HepG2 (cell line): Measurements from ENCODE around the gene AANAT.

Experiments used
- CEBPB ChIP-seq: IDR thresholded peaks from 2 replicates; pipeline ENCODE4 v1.6.1; 2011; ENCODE audit warnings: low read depth, low read length, improper control_type of control experiment, borderline replicate concordance
- NBN ChIP-seq: fragments of 450-650 bp; conservative IDR thresholded peaks from 2 replicates; pipeline ENCODE4 v1.6.1; 2017
- PCBP2 ChIP-seq: fragments of 200-400 bp; formaldehyde crosslinking; optimal IDR thresholded peaks from 2 replicates; pipeline ENCODE3; 2018; ENCODE audit warnings: low read length, low read depth; ENCODE audit not compliant: poor library complexity, severe bottlenecking
- TCF12 ChIP-seq, 2 experiments: fragments of 450-650 bp in 1 of 2; sonication (generic) in 1 of 2; formaldehyde crosslinking in 1 of 2; IDR thresholded peaks; 2 replicates each; pipeline versions ENCODE4 v1.6.1 to v1.8.0; 2017 to 2022; ENCODE audit warnings: antibody characterized with exemption in 1 of 2, mild to moderate bottlenecking in 1 of 2, missing genetic modification reagents in 1 of 2, moderate library complexity in 1 of 2
- ZNF124 ChIP-seq: sonication (generic); formaldehyde crosslinking; IDR thresholded peaks from 2 replicates; pipeline ENCODE4 v1.4.0; 2020; ENCODE audit warnings: missing genetic modification reagents

DNA sequence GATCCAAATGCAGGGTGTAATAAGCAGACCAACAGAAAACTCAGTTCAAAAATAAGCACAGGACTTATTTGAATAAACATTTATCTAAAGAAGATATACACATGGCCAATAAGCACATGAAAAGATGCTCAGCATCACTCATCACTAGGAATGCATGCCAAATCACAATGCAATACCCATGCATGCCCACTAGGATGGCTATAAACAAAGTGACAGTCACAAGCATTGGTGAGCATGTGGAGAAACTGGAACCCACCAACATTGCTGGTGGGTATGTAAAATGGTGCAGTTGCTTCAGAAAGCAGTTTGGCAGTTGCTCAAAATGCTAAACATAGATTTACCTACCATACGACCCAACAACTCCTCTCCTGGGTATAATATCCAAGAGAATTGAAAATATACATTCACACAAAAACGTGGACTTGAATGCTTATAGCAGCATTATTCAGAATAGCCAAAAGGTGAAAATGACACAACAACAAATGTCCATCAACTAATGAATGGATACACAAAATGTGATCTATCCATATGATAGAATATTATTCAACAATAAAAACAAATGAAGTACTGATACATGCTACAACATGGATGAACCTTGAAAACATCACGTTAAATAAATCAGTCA, 34.6 kb upstream of the AANAT start:
- TF ChIP-seq TCF12 (IDR thresholded peaks at IDR 0.05), result no peak
- no peak for TF ChIP-seq TCF12 (CRISPR knock-in tag; IDR thresholded peaks at IDR 0.05)
- no peak for TF ChIP-seq NBN
- no peak for TF ChIP-seq ZNF124
- no peak for TF ChIP-seq PCBP2
- TF ChIP-seq CEBPB, result no peak
